GM23338 (cell line): ENCODE data around the gene KLK4. TPM values are rescaled to one million over a fixed set of nuclear protein-coding genes. Genes with fewer than 3 reads are reported as not detected.

ENCODE experiments used
- ATAC-seq: fragments of 200-7000 bp; cut with Tn5 transposase; 3 replicates; pipeline ENCODE4 v1.9.1; 2020
- DNase-seq: peaks from one replicate; pipeline ENCODE4 v3.0.0-alpha.2; 2015; ENCODE audit warnings: low spot score
- H2AFZ ChIP-seq: fragments of 200-600 bp; sonication (generic); 2 replicates; pipeline ENCODE4 v1.8.0; 2016; ENCODE audit warnings: antibody characterized with exemption, mild to moderate bottlenecking, moderate library complexity
- H3F3A ChIP-seq: fragments of 200-600 bp; sonication (generic); replicated peaks from 2 replicates; pipeline ENCODE4 v1.8.0; 2017; ENCODE audit warnings: antibody characterized with exemption, mixed run types, low read depth
- H3K27ac ChIP-seq: fragments of 200-600 bp; sonication (generic); 2 replicates; pipeline ENCODE4 v1.6.1; 2016; ENCODE audit warnings: low read depth
- H3K27me3 ChIP-seq: fragments of 200-600 bp; sonication (generic); 2 replicates; pipeline ENCODE4 v1.8.0; 2016; ENCODE audit warnings: mild to moderate bottlenecking, mixed run types, moderate library complexity; ENCODE audit not compliant: insufficient read depth
- H3K36me3 ChIP-seq: fragments of 200-600 bp; sonication (generic); 2 replicates; pipeline ENCODE4 v1.8.0; 2016; ENCODE audit warnings: mild to moderate bottlenecking; ENCODE audit not compliant: insufficient read depth
- H3K4me1 ChIP-seq: fragments of 200-600 bp; sonication (generic); 2 replicates; pipeline ENCODE4 v1.8.0; 2016; ENCODE audit warnings: mild to moderate bottlenecking, moderate library complexity; ENCODE audit not compliant: insufficient read depth
- H3K4me2 ChIP-seq: fragments of 200-600 bp; sonication (generic); 2 replicates; pipeline ENCODE4 v1.7.1; 2017; ENCODE audit warnings: mixed run types
- H3K4me3 ChIP-seq: fragments of 200-600 bp; sonication (generic); 2 replicates; pipeline ENCODE4 v1.6.1; 2016; ENCODE audit warnings: mixed run types
- H3K79me2 ChIP-seq: fragments of 200-600 bp; sonication (generic); replicated peaks from 2 replicates; pipeline ENCODE4 v1.8.0; 2017; ENCODE audit warnings: mild to moderate bottlenecking; ENCODE audit not compliant: insufficient read depth
- H3K9me2 ChIP-seq: fragments of 200-600 bp; sonication (generic); 2 replicates; pipeline ENCODE4 v1.8.0; 2017; ENCODE audit not compliant: insufficient read depth
- H4K20me1 ChIP-seq: fragments of 200-600 bp; sonication (generic); replicated peaks from 2 replicates; pipeline ENCODE4 v1.8.0; 2017; ENCODE audit warnings: mild to moderate bottlenecking; ENCODE audit not compliant: insufficient read depth
- H3K27ac Mint-ChIP-seq: 2 replicates; pipeline ENCODE4 v1.8.0; 2020; ENCODE audit warnings: inconsistent platforms, mild to moderate bottlenecking, moderate library complexity, mixed read lengths
- H3K27me3 Mint-ChIP-seq: 3 replicates; pipeline ENCODE4 v1.8.0; 2022; ENCODE audit warnings: low read depth, mild to moderate bottlenecking, moderate library complexity, mixed read lengths, inconsistent platforms; ENCODE audit not compliant: insufficient read depth, poor library complexity
- H3K36me3 Mint-ChIP-seq: 3 replicates; pipeline ENCODE4 v1.8.0; 2021; ENCODE audit warnings: low read depth, mild to moderate bottlenecking, inconsistent platforms, moderate library complexity, mixed read lengths
- H3K4me1 Mint-ChIP-seq: 3 replicates; pipeline ENCODE4 v1.8.0; 2020; ENCODE audit warnings: mild to moderate bottlenecking, inconsistent platforms, mixed read lengths
- H3K4me3 Mint-ChIP-seq: 3 replicates; pipeline ENCODE4 v1.8.0; 2021; ENCODE audit warnings: moderate library complexity, mild to moderate bottlenecking, inconsistent platforms, mixed read lengths
- H3K9me3 Mint-ChIP-seq: 3 replicates; pipeline ENCODE4 v1.8.0; 2020; ENCODE audit warnings: moderate library complexity, mild to moderate bottlenecking, inconsistent platforms, mixed read lengths
- CREB1 ChIP-seq: fragments of 250-450 bp; sonication (Bioruptor Pico); IDR thresholded peaks from 2 replicates; pipeline ENCODE4 v1.5.0; 2020; ENCODE audit warnings: low read depth, mild to moderate bottlenecking, moderate library complexity
- CTCF ChIP-seq, 2 experiments: fragments of 200-600 bp in 1 of 2; sonication (generic) in 1 of 2; conservative IDR thresholded peaks; 2 replicates each; pipeline versions ENCODE4 v1.5.1 to v1.6.1; 2016 to 2017; ENCODE audit warnings: antibody characterized with exemption in 2 of 2, low read depth in 2 of 2, mild to moderate bottlenecking in 2 of 2, moderate library complexity in 1 of 2
- NANOG ChIP-seq: IDR thresholded peaks from 2 replicates; pipeline ENCODE4 v1.6.1; 2016; ENCODE audit warnings: antibody characterized with exemption, borderline replicate concordance
- POLR2AphosphoS5 ChIP-seq: IDR thresholded peaks from 2 replicates; pipeline ENCODE4 v1.6.1; 2016; ENCODE audit warnings: antibody characterized with exemption, low read depth
- ZNF114 ChIP-seq: fragments of 250-450 bp; sonication (Bioruptor Pico); IDR thresholded peaks from 2 replicates; pipeline ENCODE4 v1.5.0; 2020; ENCODE audit warnings: mild to moderate bottlenecking, moderate library complexity
- ZNF331 ChIP-seq: fragments of 250-450 bp; sonication (Bioruptor Pico); IDR thresholded peaks from 2 replicates; pipeline ENCODE4 v1.5.0; 2020; ENCODE audit warnings: low read depth, mild to moderate bottlenecking, moderate library complexity
- polyA plus RNA-seq: library from polyadenylated mRNA; unstranded; fragments of >200 nt; fragmentation: Nextera tagmentation; extraction: Ambion mirVana; gene quantifications from 2 replicates; pipeline ENCODE4 v1.2.1, GENCODE V29; 2016
- total RNA-seq: library from RNA; depleted of rRNA; stranded (reverse); fragments of >200 nt; shearing (Covaris generic); gene quantifications from 2 replicates; pipeline ENCODE4 v1.2.3, GENCODE V29; 2014
- TF ChIP-seq, protein P1 (sequence below): fragments of 250-450 bp; sonication (Bioruptor Pico); IDR thresholded peaks from 2 replicates; pipeline ENCODE4 v1.5.0; 2020; ENCODE audit warnings: mild to moderate bottlenecking, moderate library complexity

Gene KLK4
- total and polyA plus RNA-seq, 2 experiments from 2014 or later, result 0.76 to 1.8 TPM

GRCh38 chr19:50890422-50891252, 20.6 kb downstream of the KLK4 start:
- Mint-ChIP-seq H3K4me1 (no peaks in the 10 kb centered on the region; the same call in 2 of the 3 replicates), H3K9me3 (peaks cover 97% of the 10 kb centered on the region), H3K27me3 (peaks cover 11% of the 10 kb centered on the region), H3K4me3 (no peak overlapping the region), H3K27ac (no peak overlapping the region), H3K36me3 (peaks cover 48% of the 10 kb centered on the region)
- H3F3A ChIP-seq, result no peaks in the 10 kb centered on the region
- no peak for DNase-seq
- H3K4me1 ChIP-seq, result no peaks in the 10 kb centered on the region
- H4K20me1 ChIP-seq, result no peaks in the 10 kb centered on the region
- H3K27me3 ChIP-seq, result no peaks in the 10 kb centered on the region
- H3K27ac ChIP-seq, result no peak overlapping the region
- TF ChIP-seq ZNF114 (CRISPR knock-in tag) (no peak), CTCF (conservative IDR thresholded peaks at IDR 0.05; ENCODE audit: low read depth in 2 of 2) (no peak), ZNF331 (CRISPR knock-in tag) (no peak), POLR2AphosphoS5 (no peak), NANOG (no peak), CREB1 (no peak)
- TF ChIP-seq, protein P1, sequence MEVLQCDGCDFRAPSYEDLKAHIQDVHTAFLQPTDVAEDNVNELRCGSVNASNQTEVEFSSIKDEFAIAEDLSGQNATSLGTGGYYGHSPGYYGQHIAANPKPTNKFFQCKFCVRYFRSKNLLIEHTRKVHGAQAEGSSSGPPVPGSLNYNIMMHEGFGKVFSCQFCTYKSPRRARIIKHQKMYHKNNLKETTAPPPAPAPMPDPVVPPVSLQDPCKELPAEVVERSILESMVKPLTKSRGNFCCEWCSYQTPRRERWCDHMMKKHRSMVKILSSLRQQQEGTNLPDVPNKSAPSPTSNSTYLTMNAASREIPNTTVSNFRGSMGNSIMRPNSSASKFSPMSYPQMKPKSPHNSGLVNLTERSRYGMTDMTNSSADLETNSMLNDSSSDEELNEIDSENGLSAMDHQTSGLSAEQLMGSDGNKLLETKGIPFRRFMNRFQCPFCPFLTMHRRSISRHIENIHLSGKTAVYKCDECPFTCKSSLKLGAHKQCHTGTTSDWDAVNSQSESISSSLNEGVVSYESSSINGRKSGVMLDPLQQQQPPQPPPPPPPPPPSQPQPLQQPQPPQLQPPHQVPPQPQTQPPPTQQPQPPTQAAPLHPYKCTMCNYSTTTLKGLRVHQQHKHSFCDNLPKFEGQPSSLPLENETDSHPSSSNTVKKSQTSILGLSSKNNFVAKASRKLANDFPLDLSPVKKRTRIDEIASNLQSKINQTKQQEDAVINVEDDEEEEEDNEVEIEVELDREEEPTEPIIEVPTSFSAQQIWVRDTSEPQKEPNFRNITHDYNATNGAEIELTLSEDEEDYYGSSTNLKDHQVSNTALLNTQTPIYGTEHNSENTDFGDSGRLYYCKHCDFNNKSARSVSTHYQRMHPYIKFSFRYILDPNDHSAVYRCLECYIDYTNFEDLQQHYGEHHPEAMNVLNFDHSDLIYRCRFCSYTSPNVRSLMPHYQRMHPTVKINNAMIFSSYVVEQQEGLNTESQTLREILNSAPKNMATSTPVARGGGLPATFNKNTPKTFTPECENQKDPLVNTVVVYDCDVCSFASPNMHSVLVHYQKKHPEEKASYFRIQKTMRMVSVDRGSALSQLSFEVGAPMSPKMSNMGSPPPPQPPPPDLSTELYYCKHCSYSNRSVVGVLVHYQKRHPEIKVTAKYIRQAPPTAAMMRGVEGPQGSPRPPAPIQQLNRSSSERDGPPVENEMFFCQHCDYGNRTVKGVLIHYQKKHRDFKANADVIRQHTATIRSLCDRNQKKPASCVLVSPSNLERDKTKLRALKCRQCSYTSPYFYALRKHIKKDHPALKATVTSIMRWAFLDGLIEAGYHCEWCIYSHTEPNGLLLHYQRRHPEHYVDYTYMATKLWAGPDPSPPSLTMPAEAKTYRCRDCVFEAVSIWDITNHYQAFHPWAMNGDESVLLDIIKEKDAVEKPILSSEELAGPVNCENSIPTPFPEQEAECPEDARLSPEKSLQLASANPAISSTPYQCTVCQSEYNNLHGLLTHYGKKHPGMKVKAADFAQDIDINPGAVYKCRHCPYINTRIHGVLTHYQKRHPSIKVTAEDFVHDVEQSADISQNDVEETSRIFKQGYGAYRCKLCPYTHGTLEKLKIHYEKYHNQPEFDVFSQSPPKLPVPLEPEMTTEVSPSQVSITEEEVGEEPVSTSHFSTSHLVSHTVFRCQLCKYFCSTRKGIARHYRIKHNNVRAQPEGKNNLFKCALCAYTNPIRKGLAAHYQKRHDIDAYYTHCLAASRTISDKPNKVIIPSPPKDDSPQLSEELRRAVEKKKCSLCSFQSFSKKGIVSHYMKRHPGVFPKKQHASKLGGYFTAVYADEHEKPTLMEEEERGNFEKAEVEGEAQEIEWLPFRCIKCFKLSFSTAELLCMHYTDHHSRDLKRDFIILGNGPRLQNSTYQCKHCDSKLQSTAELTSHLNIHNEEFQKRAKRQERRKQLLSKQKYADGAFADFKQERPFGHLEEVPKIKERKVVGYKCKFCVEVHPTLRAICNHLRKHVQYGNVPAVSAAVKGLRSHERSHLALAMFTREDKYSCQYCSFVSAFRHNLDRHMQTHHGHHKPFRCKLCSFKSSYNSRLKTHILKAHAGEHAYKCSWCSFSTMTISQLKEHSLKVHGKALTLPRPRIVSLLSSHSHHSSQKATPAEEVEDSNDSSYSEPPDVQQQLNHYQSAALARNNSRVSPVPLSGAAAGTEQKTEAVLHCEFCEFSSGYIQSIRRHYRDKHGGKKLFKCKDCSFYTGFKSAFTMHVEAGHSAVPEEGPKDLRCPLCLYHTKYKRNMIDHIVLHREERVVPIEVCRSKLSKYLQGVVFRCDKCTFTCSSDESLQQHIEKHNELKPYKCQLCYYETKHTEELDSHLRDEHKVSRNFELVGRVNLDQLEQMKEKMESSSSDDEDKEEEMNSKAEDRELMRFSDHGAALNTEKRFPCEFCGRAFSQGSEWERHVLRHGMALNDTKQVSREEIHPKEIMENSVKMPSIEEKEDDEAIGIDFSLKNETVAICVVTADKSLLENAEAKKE, result no peak
- no peak overlapping the region for H3K4me3 ChIP-seq
- H3K36me3 ChIP-seq, result no peaks in the 10 kb centered on the region
- H2AFZ ChIP-seq, result no peak overlapping the region
- H3K9me2 ChIP-seq, result no peaks in the 10 kb centered on the region
- ATAC-seq, result no peak
- H3K4me2 ChIP-seq, result no peak overlapping the region
- no peaks in the 10 kb centered on the region for H3K79me2 ChIP-seq
